BE2C (cell line): ENCODE results near the gene RGS6.

ENCODE experiments used
- DNase-seq: peaks from one replicate; pipeline ENCODE4 v3.0.0-alpha.2; 2020
- H3K27me3 ChIP-seq: fragments of 250-450 bp; sonication (Bioruptor Pico); 2 replicates; pipeline ENCODE4 v1.5.1; 2020; ENCODE audit warnings: mild to moderate bottlenecking
- H3K36me3 ChIP-seq: fragments of 250-450 bp; sonication (Bioruptor Pico); 2 replicates; pipeline ENCODE4 v1.5.1; 2020; ENCODE audit warnings: mild to moderate bottlenecking
- H3K4me1 ChIP-seq: fragments of 250-450 bp; sonication (Bioruptor Pico); 2 replicates; pipeline ENCODE4 v1.5.1; 2020
- H3K4me3 ChIP-seq: 2 replicates; pipeline ENCODE4 v1.5.1; 2011; ENCODE audit warnings: low read depth, low read length
- H3K9me3 ChIP-seq: fragments of 250-450 bp; sonication (Bioruptor Pico); 2 replicates; pipeline ENCODE4 v1.5.1; 2020
- CTCF ChIP-seq: IDR thresholded peaks from 2 replicates; pipeline ENCODE4 v1.5.1; 2012; ENCODE audit warnings: mild to moderate bottlenecking, low read depth, low read length

Gene RGS6

DNA sequence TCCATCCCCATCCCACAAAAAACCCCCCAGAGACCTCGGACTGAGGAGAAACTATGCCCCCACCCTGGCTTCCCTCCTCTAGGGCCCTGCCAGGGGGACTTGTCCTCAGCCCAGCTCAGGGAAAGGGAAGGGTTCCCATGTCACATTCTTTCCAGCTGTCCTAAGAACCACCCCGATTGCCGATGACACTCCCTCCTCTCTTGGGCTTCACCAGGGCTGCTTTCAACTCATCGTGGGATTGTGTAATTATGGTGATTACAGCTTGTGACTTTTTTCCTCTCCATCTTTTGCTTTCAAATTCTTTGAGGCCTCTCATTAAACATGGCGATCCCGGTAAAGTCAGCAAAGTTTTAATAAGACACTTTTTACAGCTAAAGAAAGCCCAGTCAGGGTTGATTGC is 617.6 kb downstream of the RGS6 start:
- Histone ChIP-seq H3K36me3 (no peaks in the 10 kb centered on the region), H3K9me3 (no peaks in the 10 kb centered on the region), H3K4me1 (peaks cover 21% of the 10 kb centered on the region), H3K27me3 (no peaks in the 10 kb centered on the region), H3K4me3 (no peak overlapping the region)
- TF ChIP-seq CTCF: no peak
- no peak for DNase-seq

DNA sequence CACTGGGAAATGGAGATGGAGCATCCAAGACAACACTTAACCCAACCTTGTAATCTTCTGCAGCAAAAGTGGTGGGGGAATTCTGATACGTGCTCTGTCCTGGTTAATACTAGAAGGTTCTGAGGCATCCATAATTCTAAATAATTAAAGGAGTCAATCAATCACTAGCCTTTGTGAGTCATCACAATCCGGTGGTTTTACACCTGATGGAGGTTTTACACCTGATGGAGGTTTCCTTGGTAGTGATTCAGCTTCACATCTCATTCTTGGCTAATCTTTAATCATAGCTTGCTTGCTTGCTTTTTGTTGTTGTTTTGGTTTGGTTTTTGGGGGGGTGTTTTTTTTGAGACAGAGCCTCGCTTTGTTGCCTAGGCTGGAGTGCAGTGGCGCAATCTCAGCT is 618.3 kb downstream of the RGS6 start:
- no peak for TF ChIP-seq CTCF
- H3K36me3 ChIP-seq: no peaks in the 10 kb centered on the region
- H3K27me3 ChIP-seq: no peaks in the 10 kb centered on the region
- no peaks in the 10 kb centered on the region for H3K9me3 ChIP-seq
- H3K4me3 ChIP-seq: no peak overlapping the region
- no peak for DNase-seq
- peaks cover 20% of the 10 kb centered on the region for H3K4me1 ChIP-seq

DNA sequence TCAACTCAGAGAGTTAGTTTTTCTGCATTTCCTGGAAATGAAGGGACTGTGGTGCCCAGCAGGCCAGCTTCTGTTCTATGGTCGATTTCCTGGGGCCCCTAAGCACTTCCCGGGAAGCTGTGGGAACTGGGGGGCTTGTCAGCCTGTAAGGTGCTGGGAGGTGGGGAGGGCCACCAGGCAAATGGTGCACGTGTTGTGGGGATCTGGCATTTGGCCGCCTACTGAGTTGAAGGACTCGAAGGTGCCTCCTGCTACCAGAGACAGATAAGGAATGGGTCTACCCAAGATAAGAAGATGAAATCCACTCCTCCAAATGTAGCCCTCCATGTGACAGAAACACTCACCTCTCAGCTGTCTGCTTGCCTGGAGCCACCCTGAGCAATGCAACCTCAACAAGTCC is 620.0 kb downstream of the RGS6 start:
- TF ChIP-seq CTCF: no peak
- Histone ChIP-seq H3K36me3 (no peaks in the 10 kb centered on the region), H3K27me3 (no peaks in the 10 kb centered on the region), H3K9me3 (no peaks in the 10 kb centered on the region), H3K4me1 (peaks cover 20% of the 10 kb centered on the region), H3K4me3 (no peak overlapping the region)
- DNase-seq: no peak

- no peak overlapping the region for H3K4me3 ChIP-seq
These were observed 620.9 kb downstream of the RGS6 start for GRCh38 chr14:72553161-72553560.

DNA sequence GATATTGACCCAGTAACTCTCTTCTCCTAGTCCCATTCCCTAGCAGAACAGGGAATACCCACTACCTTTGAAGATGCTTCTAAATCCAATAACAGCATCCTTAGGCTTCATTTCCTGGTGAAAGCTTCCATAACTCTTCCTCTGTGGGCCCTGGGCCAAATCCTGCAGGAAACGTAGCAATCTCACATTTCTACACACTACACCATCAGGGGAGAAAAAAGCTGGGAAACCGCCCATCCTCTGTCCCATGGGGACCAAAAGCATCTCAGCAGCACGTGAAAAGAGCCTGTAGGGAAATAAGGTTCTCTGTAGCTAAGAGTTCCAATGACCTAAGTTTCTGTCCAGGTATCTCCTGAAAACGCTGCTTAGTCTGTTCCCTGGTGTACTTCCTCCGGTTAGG is 621.4 kb downstream of the RGS6 start:
- Histone ChIP-seq H3K4me1 (peaks cover 9% of the 10 kb centered on the region), H3K36me3 (no peaks in the 10 kb centered on the region), H3K9me3 (no peaks in the 10 kb centered on the region), H3K4me3 (no peak overlapping the region), H3K27me3 (no peaks in the 10 kb centered on the region)
- no peak for DNase-seq
- TF ChIP-seq CTCF: no peak

More at GRCh38 chr14:72553161-72553560, 620.9 kb downstream of the RGS6 start:
- no peak for DNase-seq
- Histone ChIP-seq H3K27me3 (no peaks in the 10 kb centered on the region), H3K36me3 (no peaks in the 10 kb centered on the region), H3K9me3 (no peaks in the 10 kb centered on the region), H3K4me1 (peaks cover 14% of the 10 kb centered on the region)
- TF ChIP-seq CTCF: no peak

GRCh38 chr14:72554401-72554800 is 622.2 kb downstream of the RGS6 start:
- TF ChIP-seq CTCF: no peak
- Histone ChIP-seq H3K4me1 (peaks cover 8% of the 10 kb centered on the region), H3K9me3 (no peaks in the 10 kb centered on the region), H3K27me3 (no peaks in the 10 kb centered on the region), H3K4me3 (no peak overlapping the region), H3K36me3 (no peaks in the 10 kb centered on the region)
- DNase-seq: no peak
